Fibroblast of mammary gland (primary cell): ENCODE results near the gene NTM.

Source experiments
- DNase-seq: peaks from one replicate; pipeline ENCODE4 v3.0.0-alpha.2; 2010; ENCODE audit warnings: low read depth
- H3K4me3 ChIP-seq: 2 replicates; pipeline ENCODE4 v1.5.1; 2011; ENCODE audit warnings: low read depth, mild to moderate bottlenecking, low read length, moderate library complexity; ENCODE audit not compliant: control insufficient read depth
- TF ChIP-seq, protein P1 (sequence below): conservative IDR thresholded peaks from 2 replicates; pipeline ENCODE4 v1.5.1; 2011; ENCODE audit warnings: low read depth, low read length, inconsistent platforms; ENCODE audit not compliant: control insufficient read depth, insufficient read depth

NTM gene

DNA sequence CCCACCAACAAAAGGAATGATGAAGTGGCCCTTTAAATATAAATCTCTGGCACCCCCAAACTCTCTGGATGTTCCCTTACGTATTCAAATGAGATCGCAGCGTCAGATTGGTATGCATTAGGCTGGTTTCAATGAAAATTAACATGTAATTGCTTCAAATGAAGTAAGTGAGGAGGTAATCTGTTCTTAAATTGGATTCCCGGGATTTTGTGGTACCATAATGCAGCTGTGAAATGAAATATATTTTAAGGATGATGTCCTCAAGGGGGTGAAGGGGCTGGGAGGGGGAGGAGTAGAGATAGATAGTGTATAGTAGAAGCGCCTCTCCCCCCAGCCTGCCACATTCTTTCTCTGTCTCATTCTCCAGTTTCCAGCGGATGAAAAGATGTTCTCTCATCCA, 748.2 kb downstream of the NTM start:
- no peak for DNase-seq
- no peak overlapping the region for H3K4me3 ChIP-seq
- TF ChIP-seq, protein P1, sequence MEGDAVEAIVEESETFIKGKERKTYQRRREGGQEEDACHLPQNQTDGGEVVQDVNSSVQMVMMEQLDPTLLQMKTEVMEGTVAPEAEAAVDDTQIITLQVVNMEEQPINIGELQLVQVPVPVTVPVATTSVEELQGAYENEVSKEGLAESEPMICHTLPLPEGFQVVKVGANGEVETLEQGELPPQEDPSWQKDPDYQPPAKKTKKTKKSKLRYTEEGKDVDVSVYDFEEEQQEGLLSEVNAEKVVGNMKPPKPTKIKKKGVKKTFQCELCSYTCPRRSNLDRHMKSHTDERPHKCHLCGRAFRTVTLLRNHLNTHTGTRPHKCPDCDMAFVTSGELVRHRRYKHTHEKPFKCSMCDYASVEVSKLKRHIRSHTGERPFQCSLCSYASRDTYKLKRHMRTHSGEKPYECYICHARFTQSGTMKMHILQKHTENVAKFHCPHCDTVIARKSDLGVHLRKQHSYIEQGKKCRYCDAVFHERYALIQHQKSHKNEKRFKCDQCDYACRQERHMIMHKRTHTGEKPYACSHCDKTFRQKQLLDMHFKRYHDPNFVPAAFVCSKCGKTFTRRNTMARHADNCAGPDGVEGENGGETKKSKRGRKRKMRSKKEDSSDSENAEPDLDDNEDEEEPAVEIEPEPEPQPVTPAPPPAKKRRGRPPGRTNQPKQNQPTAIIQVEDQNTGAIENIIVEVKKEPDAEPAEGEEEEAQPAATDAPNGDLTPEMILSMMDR, result no peak

GRCh38 chr11:132119573-132119972, 749.2 kb downstream of the NTM start:
- DNase-seq, result no peak
- no peak overlapping the region for H3K4me3 ChIP-seq
- TF ChIP-seq, protein P1, result no peak

GRCh38 chr11:132122735-132123134, 752.3 kb downstream of the NTM start:
- TF ChIP-seq, protein P1, result no peak
- DNase-seq, result no peak
- H3K4me3 ChIP-seq, result no peak overlapping the region

GRCh38 chr11:132123449-132123848, 753.0 kb downstream of the NTM start:
- DNase-seq, result no peak
- no peak overlapping the region for H3K4me3 ChIP-seq
- TF ChIP-seq, protein P1, result no peak

- no peak overlapping the region for H3K4me3 ChIP-seq
- DNase-seq, result no peak
Measured at GRCh38 chr11:132123854-132124835, 753.7 kb downstream of the NTM start.

DNA sequence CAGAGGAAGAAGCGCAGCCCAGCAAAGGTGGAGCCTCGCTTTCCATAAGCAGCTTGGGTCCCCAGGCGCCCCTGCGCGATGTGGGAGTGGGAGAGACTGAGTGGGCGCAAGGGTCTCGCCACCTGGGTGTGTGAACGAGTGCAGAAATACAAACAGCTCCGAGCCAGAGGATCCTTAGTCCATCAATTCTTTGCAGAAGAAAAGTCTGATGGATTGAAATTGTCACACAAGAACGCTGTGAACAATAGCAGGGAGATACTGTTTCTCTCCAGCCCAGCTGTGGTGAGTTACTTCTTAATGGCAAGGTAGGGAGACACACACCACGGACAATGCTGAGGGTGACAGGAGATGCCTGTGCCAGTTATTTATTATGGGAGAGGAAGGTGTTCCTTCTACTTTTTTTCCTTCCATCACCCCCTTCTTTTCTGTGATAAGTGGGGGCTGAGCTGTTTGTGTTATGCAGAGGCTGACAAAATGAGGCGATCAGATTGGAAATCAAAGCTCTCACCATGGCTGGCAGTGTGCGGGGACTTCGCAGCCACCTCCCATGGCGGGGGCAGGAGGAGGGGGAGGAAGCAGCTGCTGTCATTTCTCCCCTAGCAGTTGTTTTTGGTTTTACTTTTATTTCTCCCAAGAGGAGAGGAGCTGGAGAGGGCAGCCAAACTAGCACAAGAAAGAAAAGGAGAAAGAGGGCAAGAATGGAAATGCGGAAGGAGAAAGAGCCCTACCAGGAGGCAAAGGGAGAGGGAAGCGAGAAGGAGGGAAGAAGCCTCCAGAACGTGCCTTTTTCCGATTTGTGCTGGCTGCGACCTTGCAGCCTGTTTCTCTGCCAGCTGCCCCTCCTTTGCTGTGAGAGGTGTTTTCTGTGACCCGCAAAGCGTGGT, 755.8 kb downstream of the NTM start:
- peak; percentile 33 for DNase-seq
- TF ChIP-seq, protein P1, result no peak
- H3K4me3 ChIP-seq, result peak overlapping the region; percentile 38

More at GRCh38 chr11:132123854-132124835, 753.7 kb downstream of the NTM start:
- TF ChIP-seq, protein P1, result no peak
